MM.1S (cell line): ENCODE measurements around the gene ASMT.
A peak's percentile ranks its signal among the peaks of the same experiment; 100 is the strongest.

Experiments used
- DNase-seq: peaks from one replicate; pipeline ENCODE4 v3.0.0-alpha.2; 2015
- H2AFZ ChIP-seq: fragments of 300-600 bp; sonication (generic); 2 replicates; pipeline ENCODE4 v1.6.0; 2016; ENCODE audit warnings: antibody characterized with exemption, low read length
- H3F3A ChIP-seq: fragments of 300-600 bp; sonication (generic); 2 replicates; pipeline ENCODE4 v1.6.1; 2016; ENCODE audit warnings: mild to moderate bottlenecking, antibody characterized with exemption, low read length, moderate library complexity, mixed read lengths; ENCODE audit not compliant: insufficient read depth
- H3K27ac ChIP-seq: fragments of 300-600 bp; sonication (generic); 2 replicates; pipeline ENCODE4 v1.5.1; 2016; ENCODE audit warnings: mild to moderate bottlenecking, low read length
- H3K27me3 ChIP-seq: fragments of 300-600 bp; sonication (generic); replicated peaks from 2 replicates; pipeline ENCODE4 v1.6.0; 2016; ENCODE audit warnings: low read length; ENCODE audit not compliant: insufficient read depth
- H3K36me3 ChIP-seq: fragments of 300-600 bp; sonication (generic); replicated peaks from 2 replicates; pipeline ENCODE4 v1.6.1; 2016; ENCODE audit warnings: mild to moderate bottlenecking, low read length, mixed read lengths; ENCODE audit not compliant: insufficient read depth
- H3K4me1 ChIP-seq: fragments of 300-600 bp; sonication (generic); 2 replicates; pipeline ENCODE4 v1.6.1; 2016; ENCODE audit warnings: low read length, mixed read lengths
- H3K4me2 ChIP-seq: fragments of 300-600 bp; sonication (generic); 2 replicates; pipeline ENCODE4 v1.6.0; 2016; ENCODE audit warnings: low read depth, low read length
- H3K4me3 ChIP-seq: fragments of 300-600 bp; sonication (generic); 2 replicates; pipeline ENCODE4 v1.5.1; 2016; ENCODE audit warnings: low read length, mixed read lengths
- H3K79me2 ChIP-seq: fragments of 300-600 bp; sonication (generic); 2 replicates; pipeline ENCODE4 v1.6.1; 2016; ENCODE audit warnings: mixed run types, low read length, mixed read lengths
- H3K9ac ChIP-seq: fragments of 300-600 bp; sonication (generic); 2 replicates; pipeline ENCODE4 v1.6.1; 2016; ENCODE audit warnings: low read length, mixed read lengths
- H3K9me2 ChIP-seq: fragments of 300-600 bp; sonication (generic); replicated peaks from 2 replicates; pipeline ENCODE4 v1.6.1; 2016; ENCODE audit warnings: mild to moderate bottlenecking, low read length, mixed read lengths; ENCODE audit not compliant: insufficient read depth
- H3K9me3 ChIP-seq: fragments of 300-600 bp; sonication (generic); replicated peaks from 2 replicates; pipeline ENCODE4 v1.6.1; 2016; ENCODE audit warnings: mild to moderate bottlenecking, low read length, mixed read lengths; ENCODE audit not compliant: insufficient read depth
- H4K20me1 ChIP-seq: fragments of 300-600 bp; sonication (generic); 2 replicates; pipeline ENCODE4 v1.6.1; 2016; ENCODE audit warnings: mild to moderate bottlenecking, low read length, moderate library complexity, mixed read lengths; ENCODE audit not compliant: insufficient read depth
- EZH2 ChIP-seq: fragments of 300-600 bp; sonication (generic); optimal IDR thresholded peaks from 2 replicates; pipeline ENCODE3; 2017; ENCODE audit warnings: low read depth, mild to moderate bottlenecking, antibody characterized with exemption, low read length, mixed read lengths
- EZH2phosphoT487 ChIP-seq: fragments of 300-600 bp; sonication (generic); IDR thresholded peaks from 2 replicates; pipeline ENCODE4 v1.6.1; 2018; ENCODE audit warnings: antibody characterized with exemption, low read length
- TF ChIP-seq, protein P1 (sequence below): fragments of 300-600 bp; sonication (generic); IDR thresholded peaks from 2 replicates; pipeline ENCODE4 v1.5.1; 2016; ENCODE audit warnings: antibody characterized with exemption, low read length, mixed read lengths

Gene ASMT

DNA sequence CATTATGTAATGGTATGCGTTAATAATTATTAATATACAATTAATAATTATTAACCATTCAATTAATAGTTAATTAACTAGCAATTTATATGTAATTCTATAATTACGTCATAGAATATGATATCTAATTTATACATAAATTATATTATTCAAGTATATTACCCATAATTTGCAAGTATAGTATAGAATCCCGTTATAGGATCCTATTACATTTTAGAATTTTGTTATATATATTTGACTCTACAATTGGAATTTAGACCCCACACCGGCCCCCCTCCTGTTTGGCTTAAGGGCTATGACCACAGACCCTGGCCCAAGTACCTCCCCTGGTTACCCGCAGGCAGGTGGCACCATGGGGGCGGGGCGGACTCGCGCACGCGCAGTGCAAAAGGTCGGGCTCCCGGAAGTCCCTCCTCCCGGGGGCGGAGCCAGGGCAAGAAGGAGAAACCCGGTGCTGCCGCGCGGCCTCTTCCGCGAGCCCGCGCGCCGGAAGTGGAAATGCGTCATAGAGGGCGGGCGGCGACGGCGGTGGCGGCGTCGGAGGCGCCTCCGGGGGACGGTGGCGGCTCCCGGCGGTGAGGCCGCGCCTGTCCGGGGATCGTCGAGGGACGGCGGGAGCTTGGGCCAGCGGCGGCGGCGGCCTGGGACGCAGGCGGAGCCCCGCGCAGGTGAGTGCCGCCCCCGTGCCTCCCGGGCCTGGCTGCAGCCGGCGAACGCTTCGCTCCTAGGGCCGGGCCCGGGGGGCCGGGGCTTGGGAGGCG lies 23.6 kb upstream of the ASMT start, which contains the start of gene AKAP17A:
TSS of gene AKAP17A (plus strand) at position 503 of the 761 bp plus-strand sequence. CDS start 1,859 bp downstream, outside the sequence.
- peak; percentile 90 for DNase-seq
- Histone ChIP-seq H3K9ac (peak within 1 kb of the TSS; percentile 88), H3K9me2 (no peaks in the 10 kb centered on the region), H3F3A (peaks cover 6% of the 10 kb centered on the region), H2AFZ (no peak within 1 kb of the TSS), H3K4me1 (peaks cover 7% of the 10 kb centered on the region), H3K27ac (peak within 1 kb of the TSS; percentile 58; the same call in 1 of the 2 replicates), H4K20me1 (0 out of 2 replicates have a peak, but pooled peaks cover 3% of the 10 kb centered on the region), H3K4me2 (peak within 1 kb of the TSS; percentile 63), H3K79me2 (peaks cover 45% of the 10 kb centered on the region), H3K27me3 (no peaks in the 10 kb centered on the region), H3K4me3 (peak within 1 kb of the TSS; percentile 81), H3K36me3 (peaks cover 6% of the 10 kb centered on the region; the same call in 1 of the 2 replicates), H3K9me3 (no peaks in the 10 kb centered on the region)
- TF ChIP-seq EZH2, result no peak
- no peak for TF ChIP-seq EZH2phosphoT487
- TF ChIP-seq, protein P1, sequence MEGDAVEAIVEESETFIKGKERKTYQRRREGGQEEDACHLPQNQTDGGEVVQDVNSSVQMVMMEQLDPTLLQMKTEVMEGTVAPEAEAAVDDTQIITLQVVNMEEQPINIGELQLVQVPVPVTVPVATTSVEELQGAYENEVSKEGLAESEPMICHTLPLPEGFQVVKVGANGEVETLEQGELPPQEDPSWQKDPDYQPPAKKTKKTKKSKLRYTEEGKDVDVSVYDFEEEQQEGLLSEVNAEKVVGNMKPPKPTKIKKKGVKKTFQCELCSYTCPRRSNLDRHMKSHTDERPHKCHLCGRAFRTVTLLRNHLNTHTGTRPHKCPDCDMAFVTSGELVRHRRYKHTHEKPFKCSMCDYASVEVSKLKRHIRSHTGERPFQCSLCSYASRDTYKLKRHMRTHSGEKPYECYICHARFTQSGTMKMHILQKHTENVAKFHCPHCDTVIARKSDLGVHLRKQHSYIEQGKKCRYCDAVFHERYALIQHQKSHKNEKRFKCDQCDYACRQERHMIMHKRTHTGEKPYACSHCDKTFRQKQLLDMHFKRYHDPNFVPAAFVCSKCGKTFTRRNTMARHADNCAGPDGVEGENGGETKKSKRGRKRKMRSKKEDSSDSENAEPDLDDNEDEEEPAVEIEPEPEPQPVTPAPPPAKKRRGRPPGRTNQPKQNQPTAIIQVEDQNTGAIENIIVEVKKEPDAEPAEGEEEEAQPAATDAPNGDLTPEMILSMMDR, result no peak

DNA sequence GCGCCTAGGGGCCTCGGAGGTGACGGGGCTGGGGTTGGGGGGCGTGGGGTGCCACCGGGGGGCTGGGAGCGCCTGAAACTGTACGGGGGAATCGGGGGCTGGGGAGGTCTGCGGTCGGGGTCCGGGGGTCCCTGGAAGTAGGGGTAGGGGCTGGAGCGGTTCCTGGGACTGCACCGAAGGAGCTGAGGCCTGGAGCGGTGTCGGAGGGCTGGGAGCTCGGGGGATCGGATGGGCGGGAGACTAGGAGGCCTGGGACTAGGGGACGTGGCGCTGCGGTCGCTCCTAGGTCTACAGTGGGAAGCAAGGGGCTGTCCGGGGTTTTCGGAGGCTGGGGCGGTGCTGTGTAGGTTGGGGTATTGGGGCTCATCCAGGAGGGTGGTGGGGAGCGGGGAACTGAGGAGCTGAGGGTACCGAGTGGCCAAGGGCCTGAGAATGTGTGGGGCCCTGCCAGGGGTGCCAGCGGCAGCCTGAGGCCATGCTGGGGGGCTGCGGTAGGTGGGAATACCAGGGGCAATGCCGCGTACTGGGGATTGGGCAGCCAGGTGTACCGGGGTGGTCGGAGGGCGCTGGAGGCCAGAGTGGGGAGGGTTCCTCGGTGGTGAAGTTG lies 22.9 kb upstream of the ASMT start:
- H4K20me1 ChIP-seq, result 0 out of 2 replicates have a peak, but pooled peaks cover 3% of the 10 kb centered on the region
- peak overlapping the region; percentile 63; the same call in 1 of the 2 replicates for H3K4me2 ChIP-seq
- H3K27me3 ChIP-seq, result no peaks in the 10 kb centered on the region
- H3K9ac ChIP-seq, result peak overlapping the region; percentile 88
- H3K79me2 ChIP-seq, result peaks cover 50% of the 10 kb centered on the region
- peaks cover 6% of the 10 kb centered on the region; the same call in 1 of the 2 replicates for H3K36me3 ChIP-seq
- no peaks in the 10 kb centered on the region for H3K9me3 ChIP-seq
- H2AFZ ChIP-seq, result no peak overlapping the region
- H3K4me3 ChIP-seq, result peak overlapping the region; percentile 81
- peak overlapping the region; percentile 58; the same call in 1 of the 2 replicates for H3K27ac ChIP-seq
- peaks cover 3% of the 10 kb centered on the region for H3K4me1 ChIP-seq
- no peaks in the 10 kb centered on the region for H3K9me2 ChIP-seq
- H3F3A ChIP-seq, result peaks cover 2% of the 10 kb centered on the region
- no peak for DNase-seq
- no peak for TF ChIP-seq EZH2phosphoT487
- TF ChIP-seq, protein P1, result no peak
- TF ChIP-seq EZH2, result no peak

DNA sequence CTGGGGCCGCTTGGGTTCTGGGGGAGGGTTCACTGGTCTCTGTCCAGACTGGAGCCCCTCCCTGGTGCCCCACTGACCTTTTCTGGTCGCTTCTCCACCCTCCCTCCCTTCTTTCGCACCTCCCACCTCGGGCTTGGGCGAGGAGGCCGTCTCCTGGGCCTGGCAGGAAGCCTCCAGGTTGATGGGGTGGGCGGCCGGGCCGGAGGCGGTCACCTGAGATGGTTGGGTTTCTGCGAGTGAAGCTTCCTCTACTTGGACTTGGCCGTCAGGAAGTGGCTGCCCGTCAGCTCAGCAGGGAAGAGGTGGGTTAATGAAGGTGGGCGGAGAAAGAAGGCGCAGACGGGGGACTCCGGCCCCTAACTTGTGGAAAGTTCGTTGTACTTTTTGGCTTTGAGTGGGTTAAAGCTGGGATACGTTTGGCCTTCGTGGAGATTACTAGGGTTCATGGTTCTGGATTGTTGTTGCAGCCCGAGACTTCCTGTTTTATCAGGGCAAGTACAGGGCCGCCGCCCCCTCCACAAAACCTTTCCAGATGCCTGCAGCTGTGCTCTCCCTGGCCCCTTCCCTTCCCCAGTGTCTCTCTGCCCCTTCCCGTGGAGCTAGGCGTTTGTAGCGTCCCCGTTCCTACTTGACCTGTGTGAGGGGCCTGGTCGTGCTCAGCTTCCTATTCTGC lies 22.3 kb upstream of the ASMT start:
- Histone ChIP-seq H3F3A (no peaks in the 10 kb centered on the region), H3K36me3 (peaks cover 6% of the 10 kb centered on the region; the same call in 1 of the 2 replicates), H3K9me3 (no peaks in the 10 kb centered on the region), H4K20me1 (0 out of 2 replicates have a peak, but pooled peaks cover 3% of the 10 kb centered on the region), H3K27ac (peak overlapping the region; percentile 58; the same call in 1 of the 2 replicates), H3K27me3 (no peaks in the 10 kb centered on the region), H3K79me2 (peaks cover 56% of the 10 kb centered on the region), H3K9ac (peak overlapping the region; percentile 88), H2AFZ (no peak overlapping the region), H3K9me2 (no peaks in the 10 kb centered on the region), H3K4me1 (no peaks in the 10 kb centered on the region), H3K4me3 (peak overlapping the region; percentile 81), H3K4me2 (peak overlapping the region; percentile 63)
- TF ChIP-seq EZH2 (no peak), EZH2phosphoT487 (no peak)
- TF ChIP-seq, protein P1, result no peak
- DNase-seq, result peak; percentile 28
